Loucy (cell line): ENCODE data around the gene DNAH8.

ENCODE experiments used
- CTCF ChIP-seq: fragments of 200-600 bp; sonication (generic); conservative IDR thresholded peaks from 2 replicates; pipeline ENCODE4 v1.5.1; 2014; ENCODE audit warnings: mild to moderate bottlenecking, antibody characterized with exemption, low read length
- EZH2phosphoT487 ChIP-seq: fragments of 200-600 bp; IDR thresholded peaks from 2 replicates; pipeline ENCODE4 v1.6.1; 2018; ENCODE audit warnings: antibody characterized with exemption, mild to moderate bottlenecking, moderate library complexity, borderline replicate concordance

DNA sequence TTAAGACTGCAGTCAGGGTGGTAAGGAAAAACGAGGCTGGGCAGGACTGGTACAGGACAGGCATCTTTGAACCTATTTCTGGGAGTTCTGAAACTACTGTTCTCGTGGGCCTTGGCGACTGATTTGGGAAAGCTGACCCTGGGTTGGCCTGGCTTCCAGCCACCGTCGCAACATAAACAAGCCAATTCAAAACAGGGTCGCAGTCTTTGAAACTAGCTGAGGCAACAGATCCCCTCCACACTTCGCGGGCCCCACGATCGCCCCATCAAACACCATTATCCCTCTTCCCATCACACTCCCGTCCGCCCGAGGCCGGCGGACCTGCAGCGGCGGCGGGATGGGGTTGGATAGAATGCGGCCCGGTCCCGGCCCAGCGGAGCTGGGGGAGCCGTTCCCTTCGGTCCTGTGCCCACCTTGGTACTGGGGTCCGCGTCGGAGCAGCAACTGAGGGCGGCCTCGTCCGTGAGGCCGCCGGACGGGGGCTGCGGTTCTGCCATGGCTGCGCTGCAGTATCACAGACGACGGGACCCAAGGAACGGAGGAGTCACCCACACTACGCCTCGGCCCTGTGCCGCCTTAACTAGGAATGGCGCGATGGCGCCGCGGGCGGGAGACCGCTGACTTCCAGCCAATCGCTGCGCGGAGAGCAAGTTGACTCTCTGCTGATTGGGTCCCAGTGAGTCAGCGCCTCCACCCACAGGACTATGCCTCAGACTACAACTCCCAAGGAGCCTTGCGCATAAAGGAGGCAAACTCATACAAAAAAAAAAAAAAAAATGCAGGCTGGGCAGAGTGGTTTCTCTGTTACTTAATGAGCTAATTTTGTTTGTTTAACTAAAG lies 12.3 kb upstream of the DNAH8 start, which contains the start of gene GLO1:
- TF ChIP-seq EZH2phosphoT487, result no peak
- TF ChIP-seq CTCF, result no peak
